Measurements from ENCODE around the gene KIRREL3. TPM values are rescaled to one million over a fixed set of nuclear protein-coding genes. Genes with fewer than 3 reads are reported as not detected.

KIRREL3 gene
- total RNA-seq, 1 donor from 2014 or later, result 2.1 TPM

DNA sequence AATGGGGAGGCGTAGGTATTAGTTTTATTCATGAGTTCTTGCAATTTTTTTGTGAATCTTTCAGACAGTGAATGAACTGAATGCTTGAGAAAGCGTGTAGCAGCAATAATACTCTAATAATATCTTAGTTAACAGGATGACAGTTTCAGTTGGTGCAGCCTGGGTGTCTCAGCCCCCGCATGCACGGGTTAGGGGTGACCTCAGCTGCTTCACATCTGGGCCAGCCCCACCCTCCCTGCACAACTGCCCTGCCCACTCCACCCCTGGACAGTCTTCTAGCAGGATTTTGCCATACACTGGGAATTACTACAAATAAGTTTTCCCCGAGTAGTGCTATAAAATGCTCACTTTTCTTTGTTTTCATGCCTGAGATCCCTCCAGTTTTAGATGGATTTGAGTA, 561.9 kb downstream of the KIRREL3 start:
- DNase-seq, result no peak

DNA sequence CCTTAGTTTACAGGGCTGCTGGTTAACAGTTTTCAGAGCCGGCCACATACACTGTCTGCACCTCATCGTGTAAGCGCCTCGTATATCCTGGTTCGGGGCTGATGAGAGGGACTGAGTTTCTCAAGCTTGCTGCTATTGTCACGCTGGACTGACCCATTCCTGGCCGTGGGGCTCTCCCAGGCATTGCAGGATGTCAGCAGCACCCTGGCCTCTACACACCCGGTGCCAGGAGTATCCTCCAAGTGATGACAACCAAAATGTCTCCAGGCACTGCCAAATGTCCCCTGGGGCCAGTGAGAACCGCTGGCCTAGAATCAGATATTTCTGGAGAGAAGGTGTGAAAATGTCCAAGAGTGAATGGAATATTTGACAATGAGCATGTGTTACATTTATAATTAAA, 562.3 kb downstream of the KIRREL3 start:
- no peak for DNase-seq

DNA sequence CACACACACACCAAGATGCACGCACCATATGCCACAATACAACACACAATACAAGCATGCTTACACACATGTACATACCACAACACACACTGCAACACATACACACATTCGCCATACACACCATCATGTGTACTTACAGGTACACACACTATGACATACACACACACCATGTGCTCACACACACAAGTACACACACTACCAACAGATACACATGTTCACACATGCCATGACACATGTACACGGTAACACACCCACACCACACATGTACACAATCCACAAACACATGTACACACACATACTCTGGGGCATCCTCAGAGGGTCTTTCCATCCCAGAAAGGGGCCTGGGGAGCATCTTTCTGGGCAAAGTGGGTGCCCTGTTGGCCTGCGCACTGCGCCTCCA, 562.8 kb downstream of the KIRREL3 start:
- DNase-seq, result no peak

DNA sequence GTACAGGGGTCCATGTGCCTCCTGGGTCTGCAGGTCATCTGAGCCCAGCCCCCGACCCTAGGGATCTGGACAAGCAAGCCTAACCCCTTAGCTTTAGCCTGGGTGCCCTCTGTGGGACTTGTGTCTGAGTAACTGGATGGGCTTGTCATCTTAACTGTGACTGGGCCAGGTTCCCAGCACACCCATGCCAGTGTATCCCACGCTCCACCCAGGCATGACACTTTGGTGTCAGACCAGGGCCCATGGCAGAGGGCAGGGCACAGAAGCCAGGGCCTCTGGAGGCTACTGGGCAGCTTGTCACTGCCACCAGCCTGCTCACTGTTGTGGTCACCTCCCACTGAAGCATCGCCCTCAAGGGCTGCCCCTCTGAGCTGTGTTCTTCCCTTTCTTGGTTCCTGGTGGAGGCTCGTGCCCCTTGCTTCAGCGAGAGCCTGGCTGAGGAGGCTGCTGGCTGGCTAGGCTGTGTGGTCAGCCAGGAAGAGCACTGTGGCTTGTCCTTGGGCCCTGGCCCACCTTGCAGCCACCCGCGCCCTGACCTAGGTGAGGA, 564.3 kb downstream of the KIRREL3 start:
- no peak for DNase-seq

DNA sequence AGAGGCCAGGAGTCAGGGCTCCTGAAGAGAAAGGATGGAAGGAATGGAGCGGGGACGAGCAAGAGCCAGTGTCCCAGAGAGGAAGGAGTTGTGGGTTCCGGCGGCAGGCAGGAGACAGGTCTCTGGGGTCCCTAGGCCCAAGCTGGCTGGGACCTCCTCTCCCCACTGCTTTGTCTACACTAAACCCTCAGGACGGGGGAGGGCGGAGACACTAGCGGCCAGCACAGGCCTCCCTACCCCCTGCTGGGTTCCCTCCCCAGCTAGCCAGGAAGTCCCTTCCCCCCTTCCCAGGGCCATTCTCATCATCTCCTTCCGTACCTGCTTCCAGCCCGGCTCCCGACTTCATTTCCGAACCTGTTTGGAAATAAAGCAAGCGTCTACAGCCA, 565.6 kb downstream of the KIRREL3 start:
- no peak for DNase-seq

DNA sequence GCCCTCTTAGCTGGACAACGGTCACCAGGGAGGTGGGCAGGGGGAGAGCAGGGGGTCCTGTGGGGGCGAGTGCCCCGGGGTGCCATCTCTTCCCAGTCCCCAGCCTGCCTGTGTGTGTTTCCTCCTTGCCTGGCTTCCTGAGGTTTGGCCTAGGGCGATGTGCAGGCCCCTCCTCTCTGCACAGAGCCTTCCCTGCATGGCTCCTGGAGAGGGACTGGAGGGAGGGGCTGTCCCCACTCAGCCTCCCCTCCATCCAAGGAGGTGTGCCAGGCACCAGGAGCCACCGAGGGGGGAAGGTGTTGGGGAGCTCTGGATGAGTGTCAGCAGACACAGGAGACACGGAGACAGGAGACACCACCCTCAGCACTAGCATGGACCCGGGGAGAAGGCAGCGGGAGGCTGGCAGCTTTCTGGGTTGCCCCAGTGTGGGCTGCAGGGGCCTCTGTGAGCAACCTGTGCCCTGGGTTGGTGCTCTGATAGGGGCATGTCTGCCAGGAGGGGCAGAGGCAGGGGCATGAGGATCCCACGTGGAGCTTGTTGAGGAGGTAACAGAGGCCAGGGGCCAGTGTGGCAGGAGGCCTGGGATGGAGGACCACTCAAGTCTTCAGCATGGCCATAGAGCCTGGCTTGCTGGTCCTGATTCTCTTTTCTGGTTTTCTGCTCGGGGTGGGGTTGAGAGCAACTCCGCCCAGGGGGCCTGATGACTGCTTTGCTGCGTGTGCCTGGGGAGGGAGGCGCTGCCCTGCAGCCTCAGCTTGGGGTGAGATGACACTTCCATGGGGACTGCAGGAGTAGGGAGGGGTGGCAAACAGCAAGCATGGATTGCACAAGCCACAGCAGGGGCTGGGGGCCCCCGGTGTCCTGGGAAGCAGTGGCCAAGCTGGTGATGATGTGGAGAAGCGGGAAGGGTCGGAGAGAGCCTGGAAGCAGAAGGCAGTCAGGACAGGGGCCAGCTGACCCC, 566.3 kb downstream of the KIRREL3 start:
- no peak for DNase-seq

DNA sequence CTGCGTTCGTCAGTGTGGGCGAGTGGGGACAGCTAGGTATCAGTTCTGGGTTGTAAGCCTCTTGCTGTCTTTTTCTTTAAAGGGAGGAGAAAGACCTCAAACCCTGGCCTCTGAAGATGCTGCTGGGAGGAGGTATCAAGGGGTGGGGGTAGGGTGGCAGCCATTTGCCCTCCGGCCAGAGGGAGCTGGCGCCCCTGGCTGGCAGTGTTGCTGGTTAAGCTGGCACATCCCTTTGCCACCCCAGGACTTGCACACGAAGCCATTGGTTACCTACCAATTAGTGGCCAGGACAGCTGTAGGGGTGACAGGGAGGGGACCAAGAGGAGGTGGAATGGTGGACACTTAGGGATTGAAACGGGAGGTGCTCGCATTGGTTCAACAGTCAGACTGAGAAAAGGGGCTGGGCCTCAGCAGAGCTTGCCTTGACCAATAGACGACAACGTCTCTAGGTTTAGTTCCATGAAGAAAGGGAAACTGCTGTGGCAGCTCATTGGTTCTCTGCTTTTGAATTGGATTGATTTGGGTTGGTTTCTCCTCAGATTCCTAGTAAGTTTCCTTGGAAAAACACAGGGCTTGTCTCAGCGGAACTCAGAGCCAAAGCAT, 567.2 kb downstream of the KIRREL3 start:
- no peak for DNase-seq

DNA sequence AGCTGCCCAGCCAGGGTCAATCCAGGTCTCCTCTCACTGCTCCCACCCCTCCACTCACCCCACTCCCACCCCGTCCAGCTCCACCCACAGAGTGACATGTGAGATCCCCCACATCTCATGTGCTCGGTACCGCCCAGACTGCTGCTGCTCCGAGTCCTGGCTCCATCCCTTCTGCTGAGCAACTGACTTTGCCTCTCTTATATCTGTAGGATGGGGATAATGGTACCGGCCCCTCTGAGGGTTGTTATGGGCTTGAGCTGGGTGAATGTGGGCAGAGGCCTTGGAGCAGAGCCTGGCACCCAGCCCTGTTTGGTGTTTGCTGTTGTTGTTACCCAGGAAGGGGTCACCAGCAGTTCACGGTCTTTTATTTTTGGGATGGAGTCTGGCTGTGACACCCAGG, 568.0 kb downstream of the KIRREL3 start:
- no peak for DNase-seq

DNA sequence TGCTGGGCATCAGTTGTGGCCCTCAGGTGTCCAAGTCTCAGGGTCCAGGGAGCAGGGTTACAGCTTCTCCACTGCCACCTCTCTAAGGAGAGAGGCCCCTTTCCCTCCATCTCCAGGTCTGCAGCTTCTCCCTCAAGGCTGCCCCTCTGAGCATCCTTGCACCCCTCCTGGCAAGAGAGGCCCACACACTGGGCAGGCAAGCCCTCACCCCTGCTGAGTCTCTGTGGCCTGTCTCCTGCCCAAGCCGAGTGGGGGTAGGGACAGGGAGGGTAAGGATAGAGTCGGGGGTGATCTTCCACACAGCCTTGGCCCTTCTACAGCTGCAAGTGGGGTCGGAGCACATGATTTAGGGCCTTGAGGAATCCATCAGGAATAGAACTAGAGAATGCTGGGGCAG, 568.5 kb downstream of the KIRREL3 start:
- no peak for DNase-seq

DNA sequence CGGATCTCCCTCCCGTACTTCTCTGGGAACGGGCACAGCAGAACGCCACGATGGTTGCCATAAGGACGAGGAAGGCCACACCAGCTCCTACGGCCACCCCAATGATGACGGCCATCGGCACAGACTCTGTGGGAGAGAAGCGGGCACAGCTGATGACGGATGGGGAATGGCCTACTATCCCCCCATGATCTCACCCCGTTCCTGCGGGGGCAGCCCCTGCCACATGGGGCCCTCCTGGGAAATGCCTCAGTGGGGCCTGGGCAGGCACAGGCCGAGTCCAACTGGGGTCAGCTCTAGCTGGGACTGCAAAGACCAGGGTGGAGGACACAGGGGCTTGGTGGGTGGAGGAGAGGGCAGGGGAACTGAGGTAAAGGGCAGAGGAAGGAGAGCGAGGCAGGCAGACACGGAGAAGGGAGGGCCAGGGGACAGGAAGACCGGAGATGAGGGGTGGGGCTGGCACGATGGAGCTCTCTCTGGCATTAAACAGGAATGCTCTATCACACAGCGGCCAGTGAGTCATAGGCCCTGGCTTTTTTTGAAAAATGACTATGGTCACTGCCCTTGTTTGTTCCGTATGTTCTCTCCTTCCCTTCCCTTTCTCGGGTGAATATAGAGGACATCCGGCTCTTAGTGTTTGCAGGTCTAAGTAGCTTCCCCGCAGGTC, 569.0 kb downstream of the KIRREL3 start:
- no peak for DNase-seq

DNA sequence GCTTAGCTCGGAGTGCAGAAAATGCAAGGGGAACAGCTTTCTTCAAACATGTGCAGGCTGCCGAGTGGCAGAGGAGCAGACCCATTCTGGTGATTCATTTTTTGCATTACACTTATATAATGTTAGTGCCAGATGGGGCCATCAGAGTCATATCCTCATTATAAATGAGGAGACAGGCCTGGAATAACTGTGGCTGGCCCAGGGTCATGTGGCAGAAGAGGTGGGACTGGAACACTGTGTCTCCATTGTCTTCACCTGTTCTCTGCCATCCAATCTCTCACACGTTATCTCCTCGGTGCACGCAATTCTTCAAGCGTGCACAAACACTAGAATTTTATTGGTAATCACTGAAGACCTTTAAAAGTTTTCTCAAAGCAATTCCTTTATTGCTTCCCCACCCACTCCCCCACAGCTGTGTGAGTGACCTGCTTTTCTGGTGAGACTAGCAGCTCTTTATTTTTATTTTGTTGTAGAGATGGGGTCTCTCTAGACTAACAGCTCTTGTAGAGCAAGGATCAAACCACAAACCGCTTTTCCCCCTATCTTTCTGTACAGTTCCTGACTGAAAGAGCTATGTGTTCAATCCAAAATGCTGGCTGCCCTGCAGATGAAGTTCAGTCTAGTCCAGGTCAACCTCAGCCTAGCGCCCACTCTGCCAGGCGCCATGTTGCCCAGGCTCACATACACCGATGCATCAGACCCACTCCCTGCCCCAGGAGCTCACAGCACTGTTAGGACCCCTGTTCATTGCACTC, 569.8 kb downstream of the KIRREL3 start:
- DNase-seq, result no peak

DNA sequence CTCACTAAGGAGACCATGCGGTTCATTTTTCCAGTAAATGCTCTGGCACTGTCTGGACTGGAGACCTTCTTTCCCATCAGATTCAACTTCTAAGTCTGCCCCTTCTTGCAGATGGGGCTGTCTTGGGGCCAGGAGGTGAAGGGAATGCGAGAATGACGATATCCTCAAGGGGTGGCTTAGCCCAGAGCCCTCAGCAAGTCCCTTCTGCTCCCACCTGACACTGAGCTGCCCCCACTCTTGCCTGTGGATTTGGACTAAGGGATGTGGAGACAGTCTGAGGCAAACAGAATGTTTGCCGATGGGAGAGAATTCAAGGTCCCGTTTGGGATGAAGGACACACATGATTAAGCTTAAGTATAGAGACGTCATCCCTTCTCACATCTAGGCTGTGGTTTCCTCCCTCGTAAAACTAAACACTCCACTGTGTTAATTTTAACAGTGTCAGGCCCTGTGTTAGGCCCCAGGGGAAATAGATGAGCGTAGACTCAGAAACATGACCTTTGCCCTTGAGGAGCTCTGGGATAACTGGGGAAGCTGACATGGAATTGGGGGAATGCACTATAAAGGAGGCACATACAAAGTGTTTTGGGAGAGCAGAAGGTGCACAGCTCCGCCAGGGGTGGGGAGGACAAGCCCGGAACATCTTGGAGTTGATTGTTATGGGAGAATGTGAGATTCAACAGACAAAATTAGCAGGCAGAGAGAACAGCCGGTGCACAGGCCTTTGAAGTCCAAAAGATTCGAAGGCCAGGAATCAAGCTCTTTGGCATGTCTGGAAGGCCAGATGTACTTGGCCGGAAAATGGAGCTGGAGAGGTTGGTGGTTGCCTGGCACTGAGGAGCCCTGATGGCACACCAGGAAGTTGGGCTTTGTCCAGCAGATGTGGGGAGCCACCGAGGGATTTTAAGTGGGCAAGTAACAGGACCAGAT, 573.5 kb downstream of the KIRREL3 start:
- DNase-seq, result no peak

DNA sequence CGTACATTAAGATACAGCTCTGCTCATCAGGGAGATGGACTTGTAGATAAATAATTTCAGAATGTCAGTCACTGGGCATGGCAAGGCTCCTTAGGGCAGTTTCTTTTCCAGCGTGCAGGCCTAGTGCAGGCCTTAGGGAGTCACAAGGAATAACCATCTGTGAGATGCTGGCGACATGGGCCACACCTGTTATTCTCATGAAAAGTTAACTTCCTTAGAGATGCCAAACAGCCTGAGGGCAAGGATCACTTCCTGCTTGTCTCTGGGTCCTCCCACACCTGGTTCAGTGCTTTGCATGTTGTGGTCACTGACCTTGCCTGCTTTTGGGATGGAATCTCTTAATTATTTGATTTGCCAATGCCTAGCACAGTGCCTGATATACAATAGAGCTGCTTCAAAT, 574.5 kb downstream of the KIRREL3 start:
- no peak for DNase-seq

DNA sequence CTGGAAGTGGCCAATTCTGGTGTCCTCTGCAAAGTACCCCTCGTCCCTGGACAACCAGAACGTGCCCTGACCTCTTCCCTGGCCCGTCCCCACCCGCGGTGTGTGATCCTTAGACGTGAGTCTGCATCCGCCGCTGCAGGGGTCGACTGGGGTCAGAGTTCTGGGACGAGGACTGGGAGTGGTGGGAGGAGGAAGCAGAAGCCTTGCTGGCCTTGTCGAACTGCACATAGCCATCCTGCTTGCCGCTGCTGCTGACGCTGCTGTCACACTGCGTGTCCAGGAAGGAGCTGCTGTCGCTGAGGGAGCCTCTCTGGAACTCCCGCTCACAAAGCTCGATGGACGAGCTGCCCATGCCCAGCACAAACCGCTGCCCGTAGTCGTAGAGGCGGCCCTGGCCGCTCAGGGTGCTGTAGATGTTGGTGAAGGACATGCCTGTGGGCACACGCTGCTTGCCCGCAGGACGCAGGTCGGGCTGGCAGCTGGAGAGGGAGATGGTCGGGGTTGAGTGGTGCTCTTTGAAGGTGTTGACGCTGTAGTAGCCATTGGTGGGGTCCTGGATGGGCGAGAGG, 576.0 kb downstream of the KIRREL3 start:
- no peak for DNase-seq

DNA sequence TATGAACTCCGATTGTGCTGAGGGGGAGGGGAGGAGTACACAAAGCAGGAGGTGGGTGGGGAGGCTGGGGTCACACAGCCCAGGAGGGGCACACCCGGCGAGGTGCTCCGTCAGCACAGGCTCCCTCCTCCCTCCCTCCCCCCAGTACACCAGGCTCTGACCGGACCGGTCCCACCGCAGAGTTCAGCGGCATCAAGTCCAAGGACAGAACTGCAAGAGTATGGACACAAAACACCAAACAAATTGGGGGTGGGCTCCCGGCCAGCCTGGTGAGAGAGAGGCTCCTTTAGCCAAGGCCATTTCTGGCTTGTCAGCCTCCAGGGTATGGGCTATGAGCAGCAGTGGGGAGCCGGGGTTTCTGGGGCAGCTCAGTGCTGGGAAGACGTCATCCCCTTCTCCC, 576.8 kb downstream of the KIRREL3 start:
- no peak for DNase-seq

DNA sequence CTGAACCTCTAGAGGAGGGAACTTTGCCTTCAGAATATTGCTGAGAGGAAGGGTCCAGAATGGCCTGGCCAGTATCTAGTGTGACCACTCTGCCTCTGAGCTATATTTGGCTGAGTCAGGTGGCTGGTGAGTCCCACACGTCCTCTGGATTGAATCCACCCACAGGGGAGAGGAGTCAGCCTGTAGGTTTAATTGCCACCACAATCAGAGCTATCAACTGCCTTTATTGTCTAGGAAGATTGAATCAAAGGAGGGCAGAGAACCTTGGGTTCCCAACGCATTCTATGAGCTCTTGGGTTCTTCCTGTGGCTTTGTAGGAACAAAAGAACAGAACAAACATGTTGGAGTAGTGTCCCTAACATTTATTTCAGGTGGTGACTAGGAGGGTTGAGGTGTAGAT, 577.4 kb downstream of the KIRREL3 start:
- DNase-seq, result no peak

DNA sequence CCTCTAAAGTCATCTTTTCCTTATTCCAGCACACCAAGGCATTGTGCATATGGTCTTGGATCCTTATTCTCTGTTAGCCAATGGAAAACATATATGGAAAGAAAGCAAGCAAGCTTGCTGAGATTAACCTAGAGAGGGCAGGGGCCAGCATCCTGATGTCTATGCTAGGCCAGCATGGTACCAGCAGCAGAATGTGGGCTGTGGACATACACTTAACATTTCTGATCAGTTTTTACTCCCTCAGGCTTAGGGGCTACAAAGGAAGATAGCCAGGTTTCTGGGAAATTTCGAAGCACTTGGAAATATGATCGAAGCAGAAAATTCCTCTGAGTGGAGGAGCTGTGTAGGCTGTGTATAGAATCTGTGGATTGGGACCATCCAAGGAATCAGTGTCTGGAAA, 578.1 kb downstream of the KIRREL3 start:
- DNase-seq, result no peak

DNA sequence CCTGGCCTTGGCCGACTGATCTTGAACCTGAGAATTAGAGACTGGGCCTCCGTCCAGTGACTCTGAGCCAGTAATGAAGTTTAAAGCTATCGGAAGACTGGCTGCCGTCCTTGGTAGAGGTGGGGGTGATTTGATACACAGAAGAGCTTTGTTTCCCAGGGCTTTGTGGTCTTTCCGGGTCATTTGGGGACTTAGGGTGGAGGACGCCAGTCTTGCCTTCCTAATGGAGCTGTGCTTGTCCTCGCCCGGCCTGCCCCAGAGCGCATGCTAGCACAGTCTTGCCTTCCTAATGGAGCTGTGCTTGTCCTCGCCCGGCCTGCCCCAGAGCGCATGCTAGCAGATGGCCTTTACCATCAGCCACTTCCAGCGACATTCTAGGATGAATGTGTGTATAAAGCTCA, 579.3 kb downstream of the KIRREL3 start:
- DNase-seq, result no peak

DNA sequence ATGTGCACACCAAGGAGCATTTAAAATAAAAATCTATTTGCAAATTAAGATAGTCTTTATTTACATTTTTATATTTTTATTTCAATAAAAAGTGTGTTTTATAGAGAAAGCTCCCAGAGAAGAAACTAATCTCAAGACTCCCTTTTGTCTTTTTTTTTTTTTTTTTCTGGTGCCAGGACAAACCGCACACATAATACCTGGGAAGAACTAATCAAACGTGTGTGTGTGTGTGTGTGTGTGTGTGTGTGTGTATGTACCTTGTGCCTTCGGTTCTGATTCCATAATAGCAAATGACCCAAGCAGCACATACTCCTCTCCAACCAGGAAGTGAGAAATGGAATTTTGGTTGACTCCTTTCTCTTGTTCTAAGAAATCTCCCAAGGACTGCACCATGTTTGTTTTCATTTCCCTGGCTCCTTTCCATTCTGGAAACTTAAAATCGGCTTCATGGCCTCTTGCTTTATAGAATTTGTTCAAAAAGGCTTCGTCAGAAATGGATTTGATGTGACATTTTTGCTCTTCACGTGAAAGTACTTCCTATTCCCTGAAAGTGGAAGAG, 579.8 kb downstream of the KIRREL3 start:
- no peak for DNase-seq
